IMR-90 (cell line): ENCODE results near the gene MAPRE2. TPM values are rescaled to one million over a fixed set of nuclear protein-coding genes. Genes with fewer than 3 reads are reported as not detected.
A peak's percentile ranks its signal among the peaks of the same experiment; 100 is the strongest.

Source experiments
- ATAC-seq: fragments of 200-7000 bp; cut with Tn5 transposase; 2 replicates; pipeline ENCODE4 v1.9.1; 2020; ENCODE audit warnings: low read depth, mild to moderate bottlenecking, moderate library complexity
- BruUV-seq: library from RNA; stranded (reverse); fragments of 400-500 nt; replicated peaks from 2 replicates; lab custom pipeline; 2021; lab: Mats Ljungman, UMichigan
- CTCF ChIA-PET: fragments of 300-600 bp; formaldehyde crosslinking; extraction: SDS; loops from one replicate; lab custom pipeline; 2021; ENCODE audit warnings: antibody characterized with exemption; lab: Yijun Ruan, JAX
- POLR2A ChIA-PET: fragments of 300-600 bp; sonication (Branson Sonifier 250); formaldehyde crosslinking; loops from one replicate; lab custom pipeline; 2022; ENCODE audit warnings: antibody characterized with exemption; ENCODE audit not compliant: unreplicated experiment; lab: Charles Lee
- DNase-seq: peaks from one replicate; pipeline ENCODE4 v3.0.0; 2013
- H2AFZ ChIP-seq: replicated peaks from 2 replicates; pipeline ENCODE3; 2013; ENCODE audit warnings: low read length, mild to moderate bottlenecking; ENCODE audit not compliant: poor library complexity
- H2AK5ac ChIP-seq: 2 replicates; pipeline ENCODE4 v1.6.1; 2013; ENCODE audit warnings: low read depth, low read length, inconsistent platforms
- H2AK9ac ChIP-seq: replicated peaks from 2 replicates; pipeline ENCODE3; 2013; ENCODE audit warnings: mild to moderate bottlenecking, low read depth, low read length, moderate library complexity; ENCODE audit not compliant: poor library complexity
- H2BK120ac ChIP-seq: 2 replicates; pipeline ENCODE4 v1.6.1; 2013; ENCODE audit warnings: low read depth, low read length, inconsistent platforms
- H2BK15ac ChIP-seq: 3 replicates; pipeline ENCODE4 v1.6.1; 2013; ENCODE audit warnings: low read depth, low read length, inconsistent platforms
- H2BK20ac ChIP-seq: 2 replicates; pipeline ENCODE4 v1.6.1; 2013; ENCODE audit warnings: low read depth, mild to moderate bottlenecking, inconsistent platforms, low read length, moderate library complexity
- H2BK5ac ChIP-seq: 2 replicates; pipeline ENCODE4 v1.6.1; 2013; ENCODE audit warnings: mild to moderate bottlenecking, low read depth, low read length, inconsistent platforms; ENCODE audit not compliant: poor library complexity, severe bottlenecking
- H3K14ac ChIP-seq: replicated peaks from 2 replicates; pipeline ENCODE4 v1.6.1; 2013; ENCODE audit warnings: low read depth, low read length, inconsistent platforms
- H3K18ac ChIP-seq: 2 replicates; pipeline ENCODE4 v1.6.1; 2013; ENCODE audit warnings: low read depth, low read length, control low read depth
- H3K23ac ChIP-seq: 2 replicates; pipeline ENCODE4 v1.6.1; 2013; ENCODE audit warnings: low read depth, low read length, inconsistent platforms
- H3K27ac ChIP-seq: 2 replicates; pipeline ENCODE4 v1.5.1; 2013; ENCODE audit warnings: mild to moderate bottlenecking, control low read depth, low read length; ENCODE audit not compliant: insufficient read depth
- H3K27me3 ChIP-seq: 2 replicates; pipeline ENCODE4 v1.6.1; 2013; ENCODE audit warnings: low read length; ENCODE audit not compliant: control insufficient read depth, insufficient read depth
- H3K36me3 ChIP-seq: 2 replicates; pipeline ENCODE4 v1.6.1; 2013; ENCODE audit warnings: low read length, mixed read lengths; ENCODE audit not compliant: control insufficient read depth, insufficient read depth
- H3K4ac ChIP-seq: 2 replicates; pipeline ENCODE4 v1.6.1; 2013; ENCODE audit warnings: low read depth, low read length, inconsistent platforms
- H3K4me1 ChIP-seq: 2 replicates; pipeline ENCODE4 v1.6.1; 2013; ENCODE audit warnings: low read length, mixed read lengths; ENCODE audit not compliant: control insufficient read depth, insufficient read depth
- H3K4me2 ChIP-seq: 2 replicates; pipeline ENCODE4 v1.6.1; 2013; ENCODE audit warnings: low read depth, mild to moderate bottlenecking, control low read depth, low read length, moderate library complexity
- H3K4me3 ChIP-seq: 2 replicates; pipeline ENCODE4 v1.5.1; 2013; ENCODE audit warnings: low read depth, mild to moderate bottlenecking, control low read depth, low read length, moderate library complexity; ENCODE audit not compliant: insufficient read depth
- H3K56ac ChIP-seq: 2 replicates; pipeline ENCODE4 v1.6.1; 2013; ENCODE audit warnings: low read length, inconsistent platforms; ENCODE audit not compliant: insufficient read depth; ENCODE audit errors: extremely low read depth
- H3K79me1 ChIP-seq, 2 experiments: 2 replicates each; pipeline ENCODE4 v1.6.1; 2013; ENCODE audit warnings: low read length in 2 of 2, inconsistent platforms in 1 of 2, low read depth in 1 of 2
- H3K9ac ChIP-seq: 2 replicates; pipeline ENCODE4 v1.6.1; 2013; ENCODE audit warnings: low read depth, low read length, control low read depth
- H3K9me1 ChIP-seq: 2 replicates; pipeline ENCODE4 v1.6.1; 2013; ENCODE audit warnings: low read length, inconsistent platforms; ENCODE audit not compliant: insufficient read depth
- H3K9me3 ChIP-seq: 2 replicates; pipeline ENCODE4 v1.6.1; 2013; ENCODE audit warnings: low read length; ENCODE audit not compliant: control insufficient read depth, insufficient read depth
- H4K20me1 ChIP-seq: 2 replicates; pipeline ENCODE4 v1.6.1; 2013; ENCODE audit warnings: low read length, inconsistent platforms; ENCODE audit not compliant: insufficient read depth
- H4K5ac ChIP-seq: 2 replicates; pipeline ENCODE4 v1.6.1; 2013; ENCODE audit warnings: mild to moderate bottlenecking, low read depth, low read length, control low read depth
- H4K8ac ChIP-seq, 2 experiments: 2 replicates each; pipeline ENCODE4 v1.6.1; 2013; ENCODE audit warnings: low read depth in 2 of 2, low read length in 2 of 2, control low read depth in 1 of 2, inconsistent platforms in 1 of 2
- H4K91ac ChIP-seq: 2 replicates; pipeline ENCODE4 v1.6.1; 2013; ENCODE audit warnings: low read depth, low read length, inconsistent platforms; ENCODE audit not compliant: insufficient read depth
- BHLHE40 ChIP-seq: fragments of 150-350 bp; IDR thresholded peaks from 2 replicates; pipeline ENCODE4 v1.6.1; 2016; ENCODE audit warnings: mild to moderate bottlenecking, low read depth, low read length
- WGBS, 2 experiments: methylation state at CpG; one replicate each; pipeline versions ENCODE4 v1.1.5 to v1.1.7; 2013; ENCODE audit warnings: missing lambda C conversion rate in 2 of 2; ENCODE audit not compliant: insufficient read length in 1 of 2; ENCODE audit errors: extremely low coverage in 2 of 2; 5-methylcytosine and 5-hydroxymethylcytosine counted together
- dilution Hi-C: fragments of 300-500 bp; cut with HindIII; formaldehyde crosslinking; loops from one replicate; pipeline ENCODE4 v1.14.3; 2018; ENCODE audit warnings: low sequenced_read_pairs; ENCODE audit not compliant: unreplicated experiment
- in situ Hi-C: fragments of 300-500 bp; cut with MboI; formaldehyde crosslinking; loops from 3 replicates; pipeline ENCODE4 v1.14.3; 2019; ENCODE audit warnings: low sequenced_read_pairs, inconsistent platforms, mixed read lengths
- intact Hi-C: fragments of 100-400 bp; cut with micrococcal nuclease; formaldehyde crosslinking; loops from 2 replicates; pipeline ENCODE4 v1.10.0; 2022
- polyA plus RNA-seq, 3 experiments: library from polyadenylated mRNA; depleted of rRNA; stranded (reverse); fragments of >200 nt; gene quantifications; 2 replicates each; pipeline ENCODE4 v1.2.3, GENCODE V29; 2012; ENCODE audit warnings: low replicate concordance in 1 of 3
- total RNA-seq: library from RNA; depleted of rRNA; stranded (reverse); fragments of >200 nt; gene quantifications from 2 replicates; pipeline ENCODE4 v1.2.3, GENCODE V29; 2012

The MAPRE2 gene
- total and polyA plus RNA-seq, 2 of the 4 experiments (the other 2 are of a cell fraction) = 19.6 to 23.8 TPM

DNA sequence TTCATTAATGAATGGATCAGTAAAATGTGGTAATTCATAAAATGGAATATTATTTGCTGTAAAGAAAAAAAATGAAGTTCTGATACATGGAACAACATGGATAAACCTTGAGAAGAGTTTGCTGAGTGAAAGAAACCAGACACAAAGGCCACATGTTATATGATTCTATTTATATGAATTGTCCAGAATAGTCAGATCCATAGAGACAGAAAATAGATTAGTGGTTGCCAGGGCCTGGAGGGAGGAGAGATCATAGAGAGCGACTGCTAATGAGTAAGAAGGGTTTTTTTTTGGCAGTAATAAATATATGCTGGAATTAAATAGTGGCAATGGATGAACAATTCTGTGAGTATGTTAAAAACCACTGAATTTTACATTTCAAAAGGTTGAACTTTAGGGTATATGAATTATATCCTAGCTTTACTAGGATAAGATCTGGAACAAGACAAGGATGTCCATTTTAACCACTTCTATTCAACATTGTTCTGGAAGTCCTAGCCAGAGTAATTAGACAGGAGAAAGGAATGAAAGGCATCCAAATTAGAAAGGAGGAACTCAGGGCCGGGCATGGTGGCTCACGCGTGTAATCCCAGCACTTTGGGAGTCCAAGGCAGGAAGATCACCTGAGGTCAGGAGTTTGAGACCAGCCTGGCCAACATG lies 48.8 kb downstream of the MAPRE2 start:
- Histone ChIP-seq H2AFZ (no peak overlapping the region), H3K23ac (no peak overlapping the region), H2BK20ac (no peak overlapping the region), H3K18ac (no peak overlapping the region; the same call in 1 of the 2 replicates), H3K9ac (no peak overlapping the region), H2BK5ac (no peak overlapping the region), H3K4me2 (no peak overlapping the region), H2BK15ac (no peak overlapping the region), H3K9me3 (no peaks in the 10 kb centered on the region), H3K36me3 (no peaks in the 10 kb centered on the region), H4K91ac (no peak overlapping the region), H3K27me3 (no peaks in the 10 kb centered on the region), H3K9me1 (no peaks in the 10 kb centered on the region), H3K14ac (no peak overlapping the region), H3K4me3 (no peak overlapping the region), H3K27ac (no peak overlapping the region), H4K5ac (no peak overlapping the region), H4K8ac (no peak overlapping the region), H3K4ac (no peak overlapping the region), H3K56ac (no peak overlapping the region), H2AK9ac (no peak overlapping the region), H2AK5ac (no peak overlapping the region), H3K4me1 (no peaks in the 10 kb centered on the region), H4K20me1 (no peaks in the 10 kb centered on the region), H3K79me1 (no peaks in the 10 kb centered on the region), H2BK120ac (no peak overlapping the region)
- 0 out of 2 replicates have a peak, but pooled peaks have one; percentile 27 for ATAC-seq
- dilution Hi-C loops = no loop called here
- ChIA-PET CTCF (no interaction called here), POLR2A (no interaction called here)
- in situ Hi-C loops = no loop called here
- no peak for TF ChIP-seq BHLHE40
- no TSS peak for BruUV-seq
- intact Hi-C loops = loop anchor here (2.0 kb wide), 1 partner anchor 29 kb away; no protein-coding TSS in a partner anchor
- DNase-seq = no peak
- WGBS, 2 experiments = no CpG with 5 or more reads among the region's 4 CpGs
